GM19193 (cell line): ENCODE measurements around the gene ZG16B.

Experiments
- POLR2A ChIP-seq: IDR thresholded peaks from 4 replicates; pipeline ENCODE4 v1.6.1; 2011; ENCODE audit not compliant: insufficient read depth, insufficient read length; ENCODE audit errors: extremely low read depth

Gene ZG16B

GRCh38 chr16:2858245-2859025 is 28.3 kb downstream of the ZG16B start:
- TF ChIP-seq POLR2A, result no peak

- TF ChIP-seq POLR2A, result no peak
Observed at GRCh38 chr16:2859686-2860265, 29.7 kb downstream of the ZG16B start.

- TF ChIP-seq POLR2A, result no peak
Observed at GRCh38 chr16:2860826-2861567, 30.9 kb downstream of the ZG16B start.

GRCh38 chr16:2865651-2866050 is 35.5 kb downstream of the ZG16B start:
- TF ChIP-seq POLR2A, result no peak

GRCh38 chr16:2866431-2866830 is 36.3 kb downstream of the ZG16B start:
- TF ChIP-seq POLR2A, result no peak

GRCh38 chr16:2867661-2867986 is 37.5 kb downstream of the ZG16B start:
- no peak for TF ChIP-seq POLR2A

- peak; percentile 96 for TF ChIP-seq POLR2A
Observed at GRCh38 chr16:2867987-2868789, 38.1 kb downstream of the ZG16B start.

GRCh38 chr16:2871926-2872325 is 41.8 kb downstream of the ZG16B start:
- no peak for TF ChIP-seq POLR2A

- TF ChIP-seq POLR2A, result no peak
Observed at GRCh38 chr16:2874032-2874911, 44.2 kb downstream of the ZG16B start.

- TF ChIP-seq POLR2A, result no peak
Observed at GRCh38 chr16:2874912-2875362, 44.8 kb downstream of the ZG16B start.

GRCh38 chr16:2879854-2880508 is 49.9 kb downstream of the ZG16B start:
- TF ChIP-seq POLR2A, result no peak
